ENCODE results near the gene RNF40. TPM values are rescaled to one million over a fixed set of nuclear protein-coding genes. Genes with fewer than 3 reads are reported as not detected.

The RNF40 gene
- total RNA-seq, 4 donors from 2014 or later: 45.0 to 115 (median 73.0) TPM

DNA sequence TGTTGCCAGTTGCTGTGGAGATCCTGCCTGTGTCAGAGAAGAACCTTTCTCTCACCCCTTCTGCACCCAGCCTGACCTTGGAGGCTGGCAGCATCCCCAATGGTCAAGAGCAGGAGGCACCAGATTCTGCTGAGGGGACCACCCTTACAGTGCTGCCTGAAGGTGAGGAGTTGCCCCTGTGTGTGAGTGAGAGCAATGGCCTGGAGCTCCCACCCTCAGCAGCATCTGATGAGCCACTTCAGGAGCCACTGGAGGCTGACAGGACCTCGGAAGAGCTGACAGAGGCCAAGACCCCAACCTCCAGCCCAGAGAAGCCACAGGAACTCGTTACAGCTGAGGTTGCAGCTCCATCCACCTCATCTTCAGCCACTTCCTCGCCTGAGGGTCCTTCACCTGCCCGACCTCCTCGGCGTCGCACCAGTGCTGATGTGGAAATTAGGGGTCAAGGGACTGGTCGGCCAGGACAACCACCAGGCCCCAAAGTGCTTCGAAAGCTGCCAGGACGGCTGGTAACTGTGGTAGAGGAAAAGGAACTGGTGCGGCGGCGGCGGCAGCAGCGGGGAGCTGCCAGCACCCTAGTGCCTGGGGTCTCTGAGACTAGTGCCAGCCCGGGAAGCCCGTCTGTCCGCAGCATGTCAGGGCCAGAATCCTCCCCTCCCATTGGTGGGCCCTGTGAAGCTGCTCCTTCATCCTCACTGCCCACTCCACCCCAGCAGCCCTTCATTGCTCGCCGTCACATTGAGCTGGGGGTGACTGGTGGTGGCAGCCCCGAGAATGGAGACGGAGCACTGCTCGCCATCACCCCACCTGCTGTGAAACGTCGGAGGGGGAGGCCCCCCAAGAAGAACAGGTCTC lies 24.1 kb upstream of the RNF40 start:
- H3K27ac ChIP-seq: no peak overlapping the region
- H3K27me3 ChIP-seq: no peaks in the 10 kb centered on the region
- no peaks in the 10 kb centered on the region for H3K9me3 ChIP-seq
- H3K4me3 ChIP-seq: no peak overlapping the region
- peaks cover 0 to 65% (median 5%) of the 10 kb centered on the region in 3 donors for H3K36me3 ChIP-seq
- DNase-seq: no peak
- peaks cover 0 to 32% (median 1%) of the 10 kb centered on the region in 4 donors for H3K4me1 ChIP-seq
- TF ChIP-seq, protein P1, sequence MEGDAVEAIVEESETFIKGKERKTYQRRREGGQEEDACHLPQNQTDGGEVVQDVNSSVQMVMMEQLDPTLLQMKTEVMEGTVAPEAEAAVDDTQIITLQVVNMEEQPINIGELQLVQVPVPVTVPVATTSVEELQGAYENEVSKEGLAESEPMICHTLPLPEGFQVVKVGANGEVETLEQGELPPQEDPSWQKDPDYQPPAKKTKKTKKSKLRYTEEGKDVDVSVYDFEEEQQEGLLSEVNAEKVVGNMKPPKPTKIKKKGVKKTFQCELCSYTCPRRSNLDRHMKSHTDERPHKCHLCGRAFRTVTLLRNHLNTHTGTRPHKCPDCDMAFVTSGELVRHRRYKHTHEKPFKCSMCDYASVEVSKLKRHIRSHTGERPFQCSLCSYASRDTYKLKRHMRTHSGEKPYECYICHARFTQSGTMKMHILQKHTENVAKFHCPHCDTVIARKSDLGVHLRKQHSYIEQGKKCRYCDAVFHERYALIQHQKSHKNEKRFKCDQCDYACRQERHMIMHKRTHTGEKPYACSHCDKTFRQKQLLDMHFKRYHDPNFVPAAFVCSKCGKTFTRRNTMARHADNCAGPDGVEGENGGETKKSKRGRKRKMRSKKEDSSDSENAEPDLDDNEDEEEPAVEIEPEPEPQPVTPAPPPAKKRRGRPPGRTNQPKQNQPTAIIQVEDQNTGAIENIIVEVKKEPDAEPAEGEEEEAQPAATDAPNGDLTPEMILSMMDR (IDR thresholded peaks at IDR 0.05): no peak
- no peak for TF ChIP-seq POLR2A (IDR thresholded peaks at IDR 0.05)

DNA sequence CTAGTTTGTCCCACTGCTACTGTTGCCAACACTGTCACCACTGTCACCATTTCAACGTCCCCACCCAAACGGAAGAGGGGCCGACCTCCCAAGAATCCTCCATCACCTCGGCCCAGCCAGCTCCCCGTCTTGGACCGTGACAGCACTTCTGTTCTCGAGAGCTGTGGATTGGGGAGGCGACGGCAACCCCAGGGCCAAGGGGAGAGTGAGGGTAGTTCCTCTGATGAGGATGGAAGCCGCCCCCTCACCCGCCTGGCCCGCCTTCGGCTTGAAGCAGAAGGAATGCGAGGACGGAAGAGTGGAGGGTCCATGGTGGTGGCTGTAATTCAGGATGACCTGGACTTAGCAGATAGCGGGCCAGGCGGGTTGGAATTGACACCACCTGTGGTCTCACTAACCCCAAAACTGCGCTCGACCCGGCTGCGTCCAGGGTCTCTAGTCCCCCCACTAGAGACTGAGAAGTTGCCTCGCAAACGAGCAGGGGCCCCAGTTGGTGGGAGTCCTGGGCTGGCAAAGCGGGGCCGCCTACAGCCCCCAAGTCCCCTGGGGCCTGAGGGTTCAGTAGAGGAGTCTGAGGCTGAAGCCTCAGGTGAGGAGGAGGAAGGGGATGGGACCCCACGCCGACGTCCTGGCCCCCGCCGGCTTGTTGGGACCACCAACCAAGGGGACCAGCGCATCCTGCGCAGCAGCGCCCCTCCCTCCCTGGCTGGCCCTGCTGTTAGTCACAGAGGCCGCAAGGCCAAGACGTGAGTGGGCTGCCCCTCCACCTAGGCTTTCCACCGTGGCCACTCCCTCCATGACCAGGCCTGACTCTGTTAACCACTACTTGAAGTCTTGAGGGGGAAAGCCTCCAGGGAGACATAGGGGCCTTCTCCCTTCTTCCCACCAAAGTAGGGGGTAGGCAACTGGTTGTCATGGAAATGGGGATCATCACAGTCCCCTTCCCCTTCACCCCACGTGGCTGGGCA lies 22.9 kb upstream of the RNF40 start:
- DNase-seq: peak in 1 of 3 donors; percentile 45
- no peak overlapping the region for H3K4me3 ChIP-seq
- H3K27me3 ChIP-seq: no peaks in the 10 kb centered on the region
- H3K9me3 ChIP-seq: no peaks in the 10 kb centered on the region
- peaks cover 0 to 32% (median 1%) of the 10 kb centered on the region in 4 donors for H3K4me1 ChIP-seq
- no peak for TF ChIP-seq POLR2A (IDR thresholded peaks at IDR 0.05)
- TF ChIP-seq, protein P1 (IDR thresholded peaks at IDR 0.05): no peak
- H3K36me3 ChIP-seq: peaks cover 0 to 62% (median 2%) of the 10 kb centered on the region in 3 donors
- H3K27ac ChIP-seq: peak overlapping the region in 3 of 4 donors; percentile 30 to 76 (median 48)

DNA sequence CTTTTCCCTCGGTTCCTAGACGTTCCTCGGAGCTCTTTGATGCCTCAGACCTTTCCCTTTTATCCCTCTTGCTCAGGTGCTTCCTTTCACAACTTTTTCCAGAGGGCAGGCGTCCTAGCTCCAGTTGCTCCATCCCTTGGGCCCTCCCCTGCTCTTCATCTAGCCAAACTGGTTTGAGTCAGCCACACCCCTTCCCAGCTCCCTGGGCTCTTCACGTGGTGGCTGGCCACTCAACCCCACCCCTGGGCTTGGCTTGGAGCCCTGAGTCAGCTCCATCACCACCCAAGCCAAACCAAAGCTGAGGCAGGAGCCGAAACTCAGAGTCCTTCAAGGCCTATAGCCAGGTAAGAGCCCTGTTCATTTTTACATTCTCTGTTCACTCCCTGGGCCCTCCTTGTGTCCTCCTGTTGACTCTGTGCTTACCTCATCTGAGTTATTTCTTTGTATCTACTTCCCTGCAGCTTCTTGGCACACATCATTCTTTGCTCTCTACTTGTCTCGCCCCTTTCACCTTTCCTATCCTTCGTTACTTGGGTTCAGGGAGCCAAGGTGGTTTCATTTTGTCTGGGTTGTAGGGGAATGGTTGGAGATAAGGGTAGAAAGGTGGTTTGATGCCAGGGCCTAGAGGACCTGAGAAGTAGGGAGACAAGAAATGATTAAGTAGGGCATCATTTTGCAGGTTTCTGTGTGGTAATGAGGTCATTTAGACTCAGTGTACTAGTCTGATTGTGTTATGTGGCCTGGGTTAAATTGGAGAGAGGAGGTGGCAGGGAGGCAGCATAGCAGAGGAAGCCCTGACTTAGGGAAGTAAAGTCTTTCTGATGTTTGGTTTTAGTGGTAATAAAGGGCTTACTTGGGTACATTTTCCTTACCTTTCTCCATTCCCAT lies 21.5 kb upstream of the RNF40 start:
- Histone ChIP-seq H3K27ac (peak overlapping the region in 3 of 4 donors; percentile 30 to 84 (median 76)), H3K4me1 (peaks cover 0 to 32% (median 1%) of the 10 kb centered on the region in 4 donors), H3K36me3 (peaks cover 0 to 55% (median 0%) of the 10 kb centered on the region in 3 donors), H3K4me3 (peak overlapping the region in 1 of 4 donors; percentile 15), H3K9me3 (no peaks in the 10 kb centered on the region), H3K27me3 (no peaks in the 10 kb centered on the region)
- peak in 2 of 3 donors; percentile 86 to 89 for DNase-seq
- no peak for TF ChIP-seq POLR2A (IDR thresholded peaks at IDR 0.05)
- TF ChIP-seq, protein P1 (IDR thresholded peaks at IDR 0.05): no peak

DNA sequence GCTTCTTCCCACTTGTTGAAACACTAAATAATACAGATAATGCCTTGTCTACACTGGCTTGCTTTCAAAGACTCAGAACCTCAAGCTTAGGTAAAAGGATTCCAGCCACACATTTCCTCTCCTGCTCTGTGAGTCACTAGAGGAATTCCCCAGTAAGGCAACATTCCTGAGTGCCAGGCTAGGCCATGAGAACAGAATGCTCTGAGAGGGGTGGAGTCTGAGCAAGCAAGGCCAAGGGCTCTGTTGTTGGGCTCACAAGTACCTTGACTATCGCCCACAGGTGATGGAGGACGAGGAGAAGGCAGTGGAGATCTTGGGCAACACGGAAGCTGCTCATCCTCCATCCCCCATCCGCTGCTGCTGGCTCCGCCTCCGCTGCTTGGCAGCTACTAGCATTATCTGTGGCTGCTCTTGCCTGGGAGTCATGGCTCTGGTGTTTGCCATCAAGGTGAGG lies 20.6 kb upstream of the RNF40 start:
- H3K4me3 ChIP-seq: no peak overlapping the region
- no peaks in the 10 kb centered on the region for H3K9me3 ChIP-seq
- H3K27me3 ChIP-seq: no peaks in the 10 kb centered on the region
- H3K27ac ChIP-seq: peak overlapping the region in 3 of 4 donors; percentile 30 to 84 (median 76)
- DNase-seq: peak in 2 of 3 donors; percentile 74 to 76
- peak in 1 of 2 donors; percentile 23 for TF ChIP-seq POLR2A (IDR thresholded peaks at IDR 0.05)
- TF ChIP-seq, protein P1 (IDR thresholded peaks at IDR 0.05): no peak
- peaks cover 0 to 36% (median 1%) of the 10 kb centered on the region in 4 donors for H3K4me1 ChIP-seq
- peaks cover 0 to 47% (median 0%) of the 10 kb centered on the region in 3 donors for H3K36me3 ChIP-seq

Data from Peyer's patch (tissue), 4 donors.